ENCODE results near the gene GFY.

The GFY gene

DNA sequence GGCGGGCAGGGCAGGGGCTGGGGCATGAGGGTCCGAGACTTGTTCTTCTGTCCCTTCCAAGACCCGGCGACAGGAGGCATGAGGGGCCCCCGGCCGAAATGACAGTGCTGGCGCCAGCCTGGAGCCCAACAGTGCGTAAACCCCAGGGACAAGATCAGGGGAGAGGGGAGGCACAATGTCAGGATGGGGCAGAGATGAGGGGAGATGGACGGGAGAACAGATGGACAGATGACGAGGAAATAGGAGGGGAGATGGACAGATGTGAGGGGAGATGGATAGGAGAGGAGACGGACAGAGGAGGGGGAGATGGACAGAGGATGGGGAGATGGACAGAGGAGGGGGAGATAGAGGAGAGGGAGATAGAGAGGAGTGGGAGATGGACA is 49.3 kb downstream of the GFY start:
- peak overlapping the region; percentile 81 for H3K4me2 ChIP-seq (ENCODE audit: low read length)
- H3K79me2 ChIP-seq (ENCODE audit: insufficient read depth, low read length) = no peaks in the 10 kb centered on the region
- no peak overlapping the region for H2AFZ ChIP-seq (ENCODE audit: low read length)
- H3F3A ChIP-seq (ENCODE audit: insufficient read depth, low read length) = no peaks in the 10 kb centered on the region
- peaks cover 40% of the 10 kb centered on the region for H3K4me1 ChIP-seq (ENCODE audit: insufficient read depth, low read length, severe bottlenecking)
- no peaks in the 10 kb centered on the region for H3K9me3 ChIP-seq (ENCODE audit: low read length)
- H4K20me1 ChIP-seq (ENCODE audit: insufficient read depth, low read length) = no peaks in the 10 kb centered on the region
- H3K9ac ChIP-seq (ENCODE audit: low read length) = peak overlapping the region; percentile 74
- no peaks in the 10 kb centered on the region for H3K27me3 ChIP-seq (ENCODE audit: insufficient read depth, low read length)
- peaks cover 4% of the 10 kb centered on the region; the same call in 1 of the 2 replicates for H3K36me3 ChIP-seq (ENCODE audit: insufficient read depth, low read length)
- H3K27ac ChIP-seq (ENCODE audit: low read depth, low read length, poor library complexity, severe bottlenecking) = peak overlapping the region; percentile 16
- no peak for TF ChIP-seq EZH2 (IDR thresholded peaks at IDR 0.05; ENCODE audit: borderline replicate concordance, low read length)
- TF ChIP-seq, protein P1, sequence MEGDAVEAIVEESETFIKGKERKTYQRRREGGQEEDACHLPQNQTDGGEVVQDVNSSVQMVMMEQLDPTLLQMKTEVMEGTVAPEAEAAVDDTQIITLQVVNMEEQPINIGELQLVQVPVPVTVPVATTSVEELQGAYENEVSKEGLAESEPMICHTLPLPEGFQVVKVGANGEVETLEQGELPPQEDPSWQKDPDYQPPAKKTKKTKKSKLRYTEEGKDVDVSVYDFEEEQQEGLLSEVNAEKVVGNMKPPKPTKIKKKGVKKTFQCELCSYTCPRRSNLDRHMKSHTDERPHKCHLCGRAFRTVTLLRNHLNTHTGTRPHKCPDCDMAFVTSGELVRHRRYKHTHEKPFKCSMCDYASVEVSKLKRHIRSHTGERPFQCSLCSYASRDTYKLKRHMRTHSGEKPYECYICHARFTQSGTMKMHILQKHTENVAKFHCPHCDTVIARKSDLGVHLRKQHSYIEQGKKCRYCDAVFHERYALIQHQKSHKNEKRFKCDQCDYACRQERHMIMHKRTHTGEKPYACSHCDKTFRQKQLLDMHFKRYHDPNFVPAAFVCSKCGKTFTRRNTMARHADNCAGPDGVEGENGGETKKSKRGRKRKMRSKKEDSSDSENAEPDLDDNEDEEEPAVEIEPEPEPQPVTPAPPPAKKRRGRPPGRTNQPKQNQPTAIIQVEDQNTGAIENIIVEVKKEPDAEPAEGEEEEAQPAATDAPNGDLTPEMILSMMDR (IDR thresholded peaks at IDR 0.05; ENCODE audit: low read length) = no peak
- H3K9me2 ChIP-seq (ENCODE audit: low read depth, low read length) = no peaks in the 10 kb centered on the region
- peak overlapping the region; percentile 69 for H3K4me3 ChIP-seq (ENCODE audit: low read depth, low read length, poor library complexity, severe bottlenecking)

DNA sequence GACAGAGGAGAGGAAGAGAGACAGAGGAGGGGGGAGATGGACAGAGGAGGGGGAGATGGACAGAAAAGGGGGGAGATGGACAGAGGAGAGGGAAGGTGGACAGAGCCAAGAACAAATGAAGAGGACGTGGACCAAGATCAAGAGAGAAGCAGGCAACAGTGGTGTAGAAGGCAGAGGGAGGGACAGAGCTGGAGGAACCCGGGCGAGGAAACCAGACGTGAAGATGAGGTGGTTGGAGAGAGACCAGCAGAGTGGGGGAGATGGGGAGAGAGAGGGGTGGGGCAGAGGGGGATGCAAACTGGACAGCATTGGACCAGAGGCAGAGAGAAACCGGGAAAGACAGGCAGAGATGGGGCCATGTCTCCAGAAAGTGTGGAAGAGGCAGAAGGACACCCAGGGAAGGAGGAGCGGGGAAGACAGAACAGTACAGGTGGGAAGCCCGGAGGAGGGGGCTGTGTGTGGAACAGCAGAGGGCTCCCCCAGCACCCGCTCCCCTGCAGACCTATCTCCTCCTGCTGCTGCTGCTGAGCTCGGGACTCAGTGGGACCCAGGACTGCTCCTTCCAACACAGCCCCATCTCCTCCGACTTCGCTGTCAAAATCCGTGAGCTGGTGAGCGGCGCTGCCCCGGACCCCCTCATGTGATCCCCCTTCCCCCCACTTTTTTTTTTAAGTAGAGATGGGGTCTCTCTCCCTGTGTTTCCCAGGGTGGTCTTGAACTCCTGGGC is 50.2 kb downstream of the GFY start:
- TF ChIP-seq, protein P1 (IDR thresholded peaks at IDR 0.05; ENCODE audit: low read length) = no peak
- TF ChIP-seq EZH2 (IDR thresholded peaks at IDR 0.05; ENCODE audit: borderline replicate concordance, low read length) = no peak
- Histone ChIP-seq H3K9me3 (ENCODE audit: low read length) (no peaks in the 10 kb centered on the region), H2AFZ (ENCODE audit: low read length) (no peak overlapping the region), H3K27me3 (ENCODE audit: insufficient read depth, low read length) (no peaks in the 10 kb centered on the region), H3K27ac (ENCODE audit: low read depth, low read length, poor library complexity, severe bottlenecking) (peak overlapping the region; percentile 5), H3K9ac (ENCODE audit: low read length) (no peak overlapping the region; the same call in 1 of the 2 replicates), H3K9me2 (ENCODE audit: low read depth, low read length) (no peaks in the 10 kb centered on the region), H3K4me3 (ENCODE audit: low read depth, low read length, poor library complexity, severe bottlenecking) (no peak overlapping the region), H4K20me1 (ENCODE audit: insufficient read depth, low read length) (no peaks in the 10 kb centered on the region), H3K79me2 (ENCODE audit: insufficient read depth, low read length) (no peaks in the 10 kb centered on the region), H3F3A (ENCODE audit: insufficient read depth, low read length) (no peaks in the 10 kb centered on the region), H3K4me1 (ENCODE audit: insufficient read depth, low read length, severe bottlenecking) (peaks cover 32% of the 10 kb centered on the region), H3K36me3 (ENCODE audit: insufficient read depth, low read length) (no peaks in the 10 kb centered on the region), H3K4me2 (ENCODE audit: low read length) (peak overlapping the region; percentile 81)

DNA sequence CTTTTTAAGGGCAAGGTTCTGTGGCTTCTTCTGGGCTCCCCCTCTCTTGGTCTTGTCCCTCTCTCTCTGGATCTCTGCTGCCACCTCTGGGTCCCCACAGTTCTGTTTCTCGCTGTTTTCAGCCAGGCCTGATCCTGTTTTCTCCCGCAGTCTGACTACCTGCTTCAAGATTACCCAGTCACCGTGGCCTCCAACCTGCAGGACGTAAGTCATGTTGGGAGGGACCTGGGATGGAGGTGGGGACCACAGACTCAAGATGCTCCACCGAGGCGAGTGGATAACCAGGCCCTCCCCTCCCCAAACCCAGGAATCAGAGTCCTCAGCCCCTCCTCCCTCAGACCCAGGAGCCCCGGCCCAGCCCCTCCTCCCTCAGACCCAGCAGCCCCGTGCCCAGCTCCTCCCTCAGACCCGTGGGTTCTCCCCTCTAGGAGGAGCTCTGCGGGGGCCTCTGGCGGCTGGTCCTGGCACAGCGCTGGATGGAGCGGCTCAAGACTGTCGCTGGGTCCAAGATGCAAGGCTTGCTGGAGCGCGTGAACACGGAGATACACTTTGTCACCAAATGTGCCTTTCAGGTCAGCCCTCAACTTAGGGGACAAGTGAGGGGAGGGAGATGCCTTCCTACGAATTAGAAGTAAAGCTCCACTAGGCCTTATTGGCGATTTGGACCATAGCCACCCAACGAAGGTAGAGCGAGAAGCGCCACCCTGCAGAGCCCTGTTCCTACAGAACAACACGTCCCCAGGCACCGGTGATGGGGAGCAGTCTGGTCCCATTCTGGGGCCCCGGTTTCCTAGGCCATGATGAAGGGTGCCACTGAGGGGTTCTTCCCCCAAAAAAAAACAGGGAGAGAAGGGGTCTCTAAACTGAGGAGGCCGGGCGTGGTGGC is 51.0 kb downstream of the GFY start:
- peaks cover 27% of the 10 kb centered on the region for H3K4me1 ChIP-seq (ENCODE audit: insufficient read depth, low read length, severe bottlenecking)
- H3K9me3 ChIP-seq (ENCODE audit: low read length) = no peaks in the 10 kb centered on the region
- no peaks in the 10 kb centered on the region for H4K20me1 ChIP-seq (ENCODE audit: insufficient read depth, low read length)
- no peak overlapping the region for H3K4me3 ChIP-seq (ENCODE audit: low read depth, low read length, poor library complexity, severe bottlenecking)
- peak overlapping the region; percentile 40 for H3K4me2 ChIP-seq (ENCODE audit: low read length)
- no peaks in the 10 kb centered on the region for H3K27me3 ChIP-seq (ENCODE audit: insufficient read depth, low read length)
- no peak overlapping the region for H2AFZ ChIP-seq (ENCODE audit: low read length)
- no peaks in the 10 kb centered on the region for H3K79me2 ChIP-seq (ENCODE audit: insufficient read depth, low read length)
- H3K9me2 ChIP-seq (ENCODE audit: low read depth, low read length) = no peaks in the 10 kb centered on the region
- H3K9ac ChIP-seq (ENCODE audit: low read length) = no peak overlapping the region
- TF ChIP-seq, protein P1 (IDR thresholded peaks at IDR 0.05; ENCODE audit: low read length) = peak; percentile 74
- TF ChIP-seq EZH2 (IDR thresholded peaks at IDR 0.05; ENCODE audit: borderline replicate concordance, low read length) = no peak
- H3F3A ChIP-seq (ENCODE audit: insufficient read depth, low read length) = no peaks in the 10 kb centered on the region
- H3K36me3 ChIP-seq (ENCODE audit: insufficient read depth, low read length) = no peaks in the 10 kb centered on the region
- H3K27ac ChIP-seq (ENCODE audit: low read depth, low read length, poor library complexity, severe bottlenecking) = peak overlapping the region; percentile 5
